CD4-positive, alpha-beta T cell treated with Interleukin-4 for 1 hour (primary cell): ENCODE data around the gene PAX1.

Source experiments
- DNase-seq, 2 donors: peaks; one replicate each; pipeline ENCODE4 v3.0.0-alpha.2; 2020 to 2022

PAX1 gene

GRCh38 chr20:21703717-21704407, 1.6 kb upstream of the PAX1 start:
- no peak for DNase-seq

- DNase-seq: no peak
Observed at GRCh38 chr20:21704408-21705385, 767 bp upstream of the PAX1 start.

GRCh38 chr20:21706261-21707195, 1.1 kb downstream of the PAX1 start:
- no peak for DNase-seq

GRCh38 chr20:21707267-21707666, 1.8 kb downstream of the PAX1 start:
- DNase-seq: no peak

- no peak for DNase-seq
Observed at GRCh38 chr20:21707999-21708737, 2.7 kb downstream of the PAX1 start.

GRCh38 chr20:21708738-21709534, 3.5 kb downstream of the PAX1 start:
- DNase-seq: no peak

GRCh38 chr20:21709535-21709904, 4.1 kb downstream of the PAX1 start:
- DNase-seq: no peak

- no peak for DNase-seq
Observed at GRCh38 chr20:21710341-21710740, 4.9 kb downstream of the PAX1 start.

GRCh38 chr20:21710863-21711431, 5.5 kb downstream of the PAX1 start:
- DNase-seq: no peak

- DNase-seq: no peak
Observed at GRCh38 chr20:21712443-21713059, 7.1 kb downstream of the PAX1 start.

GRCh38 chr20:21713470-21713869, 8.0 kb downstream of the PAX1 start:
- no peak for DNase-seq

- DNase-seq: no peak
Observed at GRCh38 chr20:21713901-21714296, 8.4 kb downstream of the PAX1 start.

GRCh38 chr20:21714297-21715192, 9.1 kb downstream of the PAX1 start:
- DNase-seq: no peak

GRCh38 chr20:21715193-21715881, 9.9 kb downstream of the PAX1 start:
- DNase-seq: no peak

- peak in 1 of 2 donors; percentile 34 for DNase-seq
Observed at GRCh38 chr20:21719592-21720214, 14.2 kb downstream of the PAX1 start.

- DNase-seq: no peak
Observed at GRCh38 chr20:21725892-21726291, 20.4 kb downstream of the PAX1 start.

- DNase-seq: no peak
Observed at GRCh38 chr20:21729316-21729715, 23.9 kb downstream of the PAX1 start.

- DNase-seq: no peak
Observed at GRCh38 chr20:21739161-21739560, 33.7 kb downstream of the PAX1 start.
